ENCODE results near the gene SORCS3.
A peak's percentile ranks its signal among the peaks of the same experiment; 100 is the strongest.

SORCS3 gene

GRCh38 chr10:105024184-105024583 is 383.1 kb downstream of the SORCS3 start:
- DNase-seq = no peak

GRCh38 chr10:105025092-105025491 is 384.0 kb downstream of the SORCS3 start:
- no peak for DNase-seq

- no peak for DNase-seq
These were observed 385.5 kb downstream of the SORCS3 start for GRCh38 chr10:105026566-105026965.

DNA sequence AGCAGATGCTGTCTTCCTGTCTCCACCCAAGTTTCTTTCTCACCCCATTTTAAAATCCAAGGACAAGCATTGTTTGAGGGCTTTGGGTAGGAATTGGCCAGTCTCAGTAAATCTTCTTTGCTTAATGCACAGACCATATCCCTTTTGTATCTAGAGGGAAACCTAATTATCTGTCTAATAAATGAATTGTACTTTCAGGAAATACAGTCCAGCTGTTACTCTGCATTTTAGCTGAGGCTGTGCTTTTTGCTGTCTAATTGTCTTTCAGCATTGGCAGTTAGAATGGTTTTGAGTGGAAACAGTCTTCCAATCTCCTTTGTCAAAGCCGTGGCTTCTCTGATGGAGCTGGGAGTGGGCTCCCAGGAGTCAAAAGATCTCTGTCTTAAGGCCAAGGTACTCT is 388.2 kb downstream of the SORCS3 start:
- DNase-seq = no peak

GRCh38 chr10:105037022-105037421 is 395.9 kb downstream of the SORCS3 start:
- DNase-seq = no peak

GRCh38 chr10:105041956-105042355 is 400.9 kb downstream of the SORCS3 start:
- no peak for DNase-seq

GRCh38 chr10:105042906-105043552 is 401.9 kb downstream of the SORCS3 start:
- DNase-seq = no peak

- DNase-seq = no peak
These were observed 403.8 kb downstream of the SORCS3 start for GRCh38 chr10:105044902-105045301.

DNA sequence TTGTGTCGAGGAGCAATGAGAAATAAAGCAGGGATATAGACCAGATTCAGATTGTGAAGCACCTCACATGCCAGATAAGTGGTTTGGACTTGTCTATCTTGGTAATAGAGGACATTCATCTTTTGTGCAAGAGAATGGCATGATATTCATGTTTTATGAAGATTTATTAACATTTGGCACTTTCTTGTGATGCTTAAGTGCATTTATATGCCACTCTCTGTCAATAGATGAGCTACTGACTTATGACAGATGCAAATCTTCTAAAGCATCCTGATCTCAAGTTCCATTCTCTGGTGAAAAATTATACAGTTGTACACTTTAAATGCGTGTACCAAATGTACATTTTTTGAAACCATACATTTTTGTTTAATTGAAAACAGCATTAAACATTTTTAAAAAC is 415.3 kb downstream of the SORCS3 start:
- no peak for DNase-seq

DNA sequence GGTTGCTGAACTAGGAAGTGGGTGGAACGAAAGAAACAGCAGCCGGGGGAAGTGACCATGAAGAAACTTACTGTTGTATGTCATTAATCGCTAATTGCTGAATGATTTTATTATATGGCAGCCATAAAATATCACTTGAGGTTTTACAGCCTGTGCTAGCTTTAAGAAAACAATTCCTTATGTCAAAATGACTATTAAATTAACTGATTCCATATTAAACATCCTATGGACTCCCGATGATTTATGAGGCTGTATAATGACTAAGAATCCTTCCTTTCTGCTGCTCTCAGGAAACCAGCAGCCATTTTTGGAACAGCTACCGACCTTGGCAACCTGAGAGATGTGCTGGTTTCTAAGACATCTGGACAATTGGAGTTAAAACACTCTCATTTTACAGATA is 421.9 kb downstream of the SORCS3 start:
- no peak for DNase-seq

GRCh38 chr10:105063796-105064195 is 422.7 kb downstream of the SORCS3 start:
- peak; percentile 45 for DNase-seq

DNA sequence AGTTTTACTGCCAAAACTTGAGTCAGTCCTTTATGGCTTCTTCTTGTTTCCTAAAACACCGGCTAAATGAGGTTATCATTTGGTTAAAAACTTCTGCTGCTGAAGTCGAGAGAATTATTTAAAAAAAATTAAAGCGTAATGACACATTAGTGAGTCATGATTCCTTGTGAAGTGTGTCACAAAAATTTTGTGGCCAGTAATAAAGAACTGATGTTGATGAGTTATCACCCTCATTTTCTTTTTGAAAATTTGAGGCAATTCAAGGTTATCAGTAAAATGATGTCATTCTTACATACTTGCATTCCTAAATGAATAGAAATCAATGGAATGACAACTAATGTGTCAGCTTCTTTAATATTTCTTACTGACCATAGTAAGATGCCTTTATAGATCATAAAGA is 427.4 kb downstream of the SORCS3 start:
- DNase-seq = no peak

DNA sequence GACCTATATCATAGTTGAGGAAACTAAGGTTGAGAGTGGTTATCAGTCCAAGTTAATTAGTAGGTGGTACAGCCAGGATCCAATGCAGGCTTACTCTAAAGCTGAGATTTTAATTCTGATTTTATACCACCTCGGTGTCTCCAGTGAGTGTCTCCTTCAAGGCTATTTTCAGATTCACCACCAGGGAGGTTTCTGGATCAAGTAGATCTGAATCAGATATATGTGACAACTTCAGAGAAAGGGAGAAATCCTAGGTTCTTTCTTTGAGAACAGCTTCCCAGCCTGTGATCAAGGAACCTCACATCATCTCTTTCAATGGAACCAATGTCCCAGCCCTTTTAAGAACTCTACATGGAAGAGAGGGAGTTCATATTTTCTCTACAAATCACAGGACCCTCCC is 429.2 kb downstream of the SORCS3 start:
- DNase-seq = no peak

DNA sequence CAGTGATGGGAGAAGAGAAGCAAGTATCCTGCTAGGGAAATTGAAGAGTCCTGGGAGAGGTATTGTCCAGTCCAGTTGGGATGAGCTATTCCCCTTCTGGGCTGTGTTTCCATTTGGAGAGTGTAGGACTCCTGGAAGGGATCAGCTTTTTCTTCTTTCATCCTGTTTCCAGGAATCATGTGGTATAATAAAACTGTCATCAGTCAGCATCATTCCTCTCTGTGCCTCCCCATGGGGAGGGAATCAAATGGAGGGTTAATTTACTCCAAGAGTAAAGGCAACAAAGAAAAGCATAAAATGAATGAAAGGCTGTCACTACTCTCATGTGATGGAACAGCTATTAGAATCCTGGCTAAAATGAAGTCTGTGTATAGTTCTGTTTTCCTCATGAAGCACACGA is 429.9 kb downstream of the SORCS3 start:
- DNase-seq = no peak

DNA sequence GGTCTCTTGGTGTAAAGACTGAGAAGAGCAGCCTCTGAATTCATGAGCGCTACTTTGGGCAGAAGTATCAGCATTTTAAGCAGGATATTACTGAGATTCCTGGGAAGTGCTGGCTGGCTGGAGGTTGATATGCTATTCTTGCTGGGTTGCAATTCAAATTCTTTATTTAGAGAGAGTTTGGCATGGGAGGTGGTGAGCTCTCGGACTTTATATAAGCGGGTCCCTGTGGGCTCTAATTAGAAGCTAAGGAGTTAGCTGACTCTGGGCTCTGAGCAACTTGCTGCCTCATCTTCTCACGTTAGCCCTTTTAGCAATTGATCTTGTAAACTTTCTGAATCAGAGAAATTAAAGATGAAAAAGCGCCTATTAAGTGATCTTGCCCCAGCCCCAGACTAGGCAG is 430.9 kb downstream of the SORCS3 start:
- no peak for DNase-seq

GRCh38 chr10:105073999-105074398 is 432.9 kb downstream of the SORCS3 start:
- DNase-seq = no peak

DNA sequence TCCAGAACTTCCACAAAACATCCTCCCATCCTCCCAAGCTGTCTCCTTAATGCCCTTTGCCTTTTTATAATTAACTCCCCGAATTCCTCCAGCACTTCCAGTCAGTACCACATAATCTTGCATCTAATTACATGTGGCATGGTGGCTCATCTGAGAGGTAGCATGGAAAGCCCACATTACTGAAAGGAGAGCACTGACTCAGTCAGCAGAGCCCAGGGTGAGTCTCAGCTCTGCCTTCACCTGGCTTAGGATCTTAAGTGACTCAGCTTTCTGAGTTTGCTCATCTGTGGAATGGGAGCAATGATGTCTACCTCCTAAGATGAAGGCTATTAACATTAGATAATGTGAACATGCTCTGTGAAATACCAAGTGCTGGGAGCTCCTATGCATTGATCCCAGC is 433.9 kb downstream of the SORCS3 start:
- DNase-seq = no peak

- DNase-seq = no peak
These were observed 444.9 kb downstream of the SORCS3 start for GRCh38 chr10:105085980-105086379.

DNA sequence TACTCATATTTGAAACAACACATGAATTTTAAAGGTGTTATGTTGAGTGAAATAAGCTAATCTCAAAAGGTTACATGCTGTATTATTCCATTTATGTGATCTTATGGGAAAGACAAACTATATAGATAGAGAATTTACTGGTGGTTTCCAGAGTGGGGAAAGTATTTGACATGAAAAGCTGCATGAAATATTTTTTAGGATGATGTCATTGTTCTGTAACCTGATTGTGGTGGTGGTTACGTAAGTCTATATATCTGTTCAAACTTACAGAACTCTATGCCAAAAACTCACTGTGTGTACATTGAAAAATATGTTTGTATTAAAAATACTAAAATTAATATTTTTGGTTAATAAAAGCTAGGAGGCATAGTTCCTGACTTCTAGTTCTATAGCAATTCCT is 453.0 kb downstream of the SORCS3 start:
- no peak for DNase-seq

- DNase-seq = no peak
These were observed 455.2 kb downstream of the SORCS3 start for GRCh38 chr10:105096316-105096715.

DNA sequence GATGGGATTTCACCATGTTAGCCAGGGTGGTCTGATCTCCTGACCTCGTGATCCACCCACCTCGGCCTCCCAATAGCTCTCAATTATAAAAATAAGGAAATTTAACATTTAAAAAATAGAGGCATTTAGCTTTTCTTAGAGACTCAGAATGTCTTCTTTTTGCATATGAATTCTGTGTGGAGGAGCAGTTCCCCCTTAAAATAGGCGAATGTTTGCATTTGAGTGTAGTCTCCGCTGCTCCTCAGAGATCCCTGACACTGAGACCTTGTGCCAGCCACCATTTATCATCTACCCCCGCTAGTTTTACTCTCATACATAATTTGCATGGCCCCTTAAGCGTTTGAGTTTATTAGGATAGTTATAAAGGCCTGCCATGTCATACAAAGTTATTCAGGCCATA is 461.9 kb downstream of the SORCS3 start:
- no peak for DNase-seq

DNA sequence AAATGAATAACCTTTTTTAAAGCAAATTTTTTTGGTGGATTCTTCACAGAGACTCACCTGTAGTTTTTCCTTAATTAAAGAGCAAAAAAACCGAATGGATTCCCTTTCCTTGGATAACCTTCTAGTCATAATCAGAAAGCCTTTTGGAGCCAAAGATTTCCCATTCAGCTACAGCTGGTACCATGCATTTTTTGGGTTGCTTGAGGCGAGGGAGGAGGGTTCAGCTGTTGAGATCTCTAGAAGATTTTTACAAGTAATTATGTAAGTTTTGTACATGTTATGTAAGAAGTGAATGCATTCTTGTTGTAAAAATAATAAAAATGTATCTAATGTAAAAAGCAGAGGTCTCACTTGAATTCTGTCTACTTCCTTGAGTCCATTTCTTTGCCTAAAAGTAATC is 463.2 kb downstream of the SORCS3 start:
- no peak for DNase-seq

DNA sequence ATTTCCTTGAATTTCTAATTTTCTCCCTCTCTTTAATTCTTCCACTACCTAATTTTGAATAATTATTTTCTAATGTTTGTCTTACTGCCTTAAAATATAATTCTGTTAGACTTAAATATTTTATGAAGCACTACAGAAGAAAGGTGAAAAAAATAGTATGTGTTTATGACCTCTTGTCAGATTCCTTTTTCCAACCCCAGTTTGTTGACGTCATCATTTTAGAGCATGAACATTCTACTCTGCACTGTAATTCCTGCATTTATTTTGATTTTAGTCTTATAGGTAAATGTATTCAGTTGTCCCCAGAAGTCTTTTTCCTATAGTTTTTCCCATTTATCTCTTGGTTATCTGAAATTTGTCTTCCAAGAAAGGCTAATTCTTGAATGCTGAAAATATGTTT is 468.1 kb downstream of the SORCS3 start:
- DNase-seq = no peak

GRCh38 chr10:105112862-105113261 is 471.8 kb downstream of the SORCS3 start:
- DNase-seq = no peak

DNA sequence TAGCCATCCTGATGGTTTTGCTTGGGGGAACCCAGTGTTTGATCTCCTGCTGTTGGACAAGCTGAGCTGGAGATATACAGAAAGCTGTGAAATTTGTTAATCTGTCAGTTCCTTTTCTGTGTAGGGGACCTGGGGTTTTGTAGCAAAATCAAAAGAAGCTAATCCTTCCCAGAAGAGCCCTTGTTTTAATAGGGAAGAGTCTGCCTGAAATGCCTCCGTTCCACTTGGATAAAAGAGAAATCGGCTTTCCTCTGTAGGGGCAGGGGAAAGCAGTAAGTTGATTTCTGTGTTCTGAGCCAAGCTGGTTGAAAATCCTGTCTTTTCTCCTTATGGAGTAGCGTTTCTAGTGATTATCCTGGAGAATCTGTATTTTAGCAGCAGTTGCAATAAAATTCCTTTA is 472.6 kb downstream of the SORCS3 start:
- no peak for DNase-seq

DNA sequence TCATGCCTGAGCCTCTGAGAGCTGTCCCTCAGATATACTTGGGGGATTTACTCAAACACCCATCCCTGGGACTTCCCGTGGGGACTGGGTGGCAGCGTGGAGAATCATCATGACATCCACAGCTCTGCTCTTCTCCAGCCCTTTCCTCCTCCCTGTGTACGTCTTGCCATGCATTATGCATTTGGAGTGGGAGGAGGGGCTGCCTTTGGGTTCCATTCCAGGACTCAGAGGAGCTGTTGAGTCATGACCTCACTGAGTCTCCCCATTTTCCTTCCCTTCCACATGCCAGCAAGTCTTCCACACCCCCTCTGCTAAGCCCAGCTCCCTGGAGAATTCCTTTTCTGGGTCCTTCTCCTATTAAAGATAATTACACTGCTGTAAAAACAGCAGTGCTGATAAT is 480.7 kb downstream of the SORCS3 start:
- DNase-seq = no peak

Measured in NCI-H1436 (cell line).